ENCODE data around the gene RSPH3.

- TF ChIP-seq CTCF (IDR thresholded peaks at IDR 0.05): no peak
- no peak for TF ChIP-seq POLR2A (IDR thresholded peaks at IDR 0.05)
Measured at GRCh38 chr6:158933079-158933595, 66.9 kb downstream of the RSPH3 start.
